ENCODE measurements around the gene GDPD2.

GDPD2 gene

DNA sequence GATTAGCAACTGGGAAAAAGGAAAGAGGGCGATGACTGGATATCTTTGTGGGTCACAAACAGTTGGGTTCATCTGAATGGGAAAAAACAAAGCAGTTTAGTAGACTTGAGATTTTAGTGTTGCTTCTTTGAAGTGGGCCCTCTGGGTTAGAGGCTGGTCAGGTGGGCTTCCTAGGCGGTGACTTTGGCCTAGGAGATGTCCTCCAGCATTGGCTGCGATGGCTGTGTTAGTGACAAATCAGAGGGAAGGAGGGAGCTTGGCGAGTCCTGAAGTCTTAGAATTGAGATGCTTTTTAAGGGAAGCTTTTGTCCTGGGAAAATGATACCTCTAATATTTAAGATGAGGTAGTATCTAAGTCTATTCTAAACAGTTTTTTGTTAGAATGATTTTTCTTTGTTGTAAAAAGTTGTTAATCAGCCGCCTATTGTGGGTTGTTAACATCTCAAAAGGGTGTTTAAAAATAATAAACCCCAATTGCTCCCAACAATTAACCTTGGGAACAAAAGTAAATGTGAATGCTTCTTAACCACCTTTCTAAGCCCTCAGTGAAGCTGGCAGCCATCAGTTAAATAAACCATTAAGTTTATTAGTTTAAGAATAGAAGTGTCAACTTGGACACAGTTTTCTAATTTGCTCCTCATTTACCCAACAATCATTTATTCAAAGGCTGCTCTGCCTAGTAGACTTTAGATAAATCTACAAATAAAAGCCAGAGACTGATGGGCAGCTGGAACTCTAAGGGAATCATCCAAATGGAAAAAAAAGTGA is 53.2 kb downstream of the GDPD2 start:
- no peak for DNase-seq (ENCODE audit: low spot score)

DNA sequence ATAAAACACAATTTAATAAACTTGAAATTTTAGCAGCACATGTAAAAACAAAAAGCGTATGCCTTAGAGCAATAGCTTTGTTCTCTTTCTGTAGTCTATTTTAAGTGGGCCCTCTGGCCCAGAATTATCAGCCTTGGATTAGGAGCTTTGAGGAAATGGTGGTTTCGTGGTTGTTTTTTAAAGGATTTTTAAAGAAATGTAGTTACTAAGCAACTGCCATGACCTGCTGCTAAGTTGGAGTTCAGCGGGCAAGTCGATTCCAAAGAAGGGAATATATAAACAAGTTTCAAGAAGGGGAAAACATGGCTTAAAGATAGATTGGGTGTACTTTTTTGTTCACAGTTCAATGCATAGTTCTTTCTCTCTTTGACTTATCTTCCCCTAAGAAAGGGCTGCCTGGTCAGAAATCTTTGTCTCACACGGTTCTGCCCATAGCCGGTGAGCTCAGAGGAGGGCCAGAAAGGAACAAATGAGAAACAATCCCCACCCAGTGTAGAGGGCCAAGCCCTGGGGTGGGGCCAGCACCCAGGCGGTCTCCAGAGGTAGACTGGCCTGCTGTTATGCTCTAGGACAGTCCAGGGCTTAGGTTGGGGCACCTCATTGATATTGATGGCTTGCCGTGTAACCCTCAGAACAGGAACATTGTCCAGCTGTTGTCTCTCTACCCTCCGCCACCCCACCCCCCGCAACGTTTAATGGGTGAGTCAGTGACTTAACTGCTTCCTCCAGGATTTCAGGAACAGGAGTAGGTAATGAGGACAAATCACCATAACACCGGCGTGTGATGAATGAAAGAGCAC is 54.0 kb downstream of the GDPD2 start:
- no peak for DNase-seq (ENCODE audit: low spot score)

DNA sequence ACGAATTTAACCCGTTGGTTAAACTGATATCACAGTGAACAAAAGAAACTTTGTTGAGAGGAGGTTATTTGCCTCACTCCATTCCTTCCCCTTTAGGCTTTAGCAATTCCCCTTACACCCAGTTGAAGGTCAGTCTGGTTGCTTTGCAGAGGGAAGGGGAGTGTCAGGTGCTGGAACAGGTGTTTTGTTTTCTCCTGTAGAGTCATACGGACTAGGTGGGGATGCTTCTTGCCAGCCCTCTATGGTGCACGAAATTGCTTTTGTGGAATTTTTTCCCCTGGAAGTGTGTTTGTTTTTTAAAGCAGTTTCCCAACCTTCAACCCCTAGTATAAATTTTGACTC is 54.6 kb downstream of the GDPD2 start:
- DNase-seq (ENCODE audit: low spot score): no peak

DNA sequence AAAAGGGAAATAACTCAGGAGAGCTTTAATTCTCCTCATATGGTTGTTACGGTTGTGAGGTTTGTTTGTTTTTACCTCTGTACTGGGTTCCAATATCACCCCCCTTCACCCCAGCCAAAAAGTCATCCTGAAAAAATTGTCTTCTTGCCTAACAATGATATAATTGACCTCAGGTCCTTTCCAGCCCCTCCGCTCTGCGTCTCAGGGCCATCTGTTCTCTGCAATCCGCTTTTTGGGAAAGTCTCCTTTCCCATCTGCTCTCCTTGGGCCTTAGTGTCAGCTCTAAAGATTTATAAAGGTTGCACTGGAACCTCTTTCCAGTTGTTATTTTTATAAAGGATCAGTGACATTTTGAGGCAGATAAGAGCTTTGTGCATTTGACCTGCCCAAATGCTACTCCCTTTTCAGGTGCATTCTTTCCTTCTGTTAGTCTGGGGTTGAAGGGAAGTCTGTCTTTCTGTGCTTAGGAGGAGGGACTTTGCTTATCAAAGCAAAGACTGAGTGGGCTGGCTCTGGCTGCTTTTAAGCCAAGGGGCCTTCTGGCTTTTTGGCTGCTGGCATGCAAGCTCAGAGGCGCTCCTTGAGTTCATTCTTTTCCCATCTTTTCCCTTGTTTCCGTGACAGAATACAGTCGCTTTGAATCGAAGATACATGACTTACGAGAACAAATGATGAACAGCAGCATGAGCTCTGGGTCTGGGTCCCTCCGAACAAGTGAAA is 55.6 kb downstream of the GDPD2 start:
- no peak for DNase-seq (ENCODE audit: low spot score)

DNA sequence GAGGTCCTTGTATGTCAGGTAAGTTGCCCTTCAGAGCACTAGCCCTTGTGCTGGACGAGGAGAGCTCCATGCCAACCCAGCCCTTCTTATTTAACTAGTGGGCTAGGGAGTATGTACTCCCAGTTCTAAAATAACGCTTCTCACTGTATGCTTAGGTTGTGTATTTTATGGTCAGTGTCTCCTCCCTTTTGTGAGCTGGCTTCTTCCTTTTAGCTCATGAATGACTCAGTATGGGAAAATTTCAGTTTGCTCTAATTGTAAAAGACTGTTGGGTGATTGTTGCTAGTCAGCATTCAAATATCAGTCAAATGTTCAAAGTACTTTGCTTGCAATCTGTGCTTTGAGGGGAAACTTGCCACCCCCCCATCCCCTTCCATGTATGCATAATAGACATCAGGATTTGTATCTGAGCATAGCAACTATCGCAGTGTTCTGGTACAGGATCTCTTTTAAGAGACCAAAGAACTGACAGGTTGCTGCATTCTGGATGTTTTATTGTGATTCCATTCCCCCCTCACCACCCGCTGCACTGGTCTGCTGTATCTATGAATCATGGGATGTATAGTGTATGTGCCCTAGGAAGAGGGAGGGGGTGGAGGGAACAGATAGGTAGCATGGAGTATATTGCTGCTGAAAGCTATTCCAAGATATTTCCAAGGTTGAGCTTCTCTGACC is 56.3 kb downstream of the GDPD2 start:
- DNase-seq (ENCODE audit: low spot score): peak; percentile 10

DNA sequence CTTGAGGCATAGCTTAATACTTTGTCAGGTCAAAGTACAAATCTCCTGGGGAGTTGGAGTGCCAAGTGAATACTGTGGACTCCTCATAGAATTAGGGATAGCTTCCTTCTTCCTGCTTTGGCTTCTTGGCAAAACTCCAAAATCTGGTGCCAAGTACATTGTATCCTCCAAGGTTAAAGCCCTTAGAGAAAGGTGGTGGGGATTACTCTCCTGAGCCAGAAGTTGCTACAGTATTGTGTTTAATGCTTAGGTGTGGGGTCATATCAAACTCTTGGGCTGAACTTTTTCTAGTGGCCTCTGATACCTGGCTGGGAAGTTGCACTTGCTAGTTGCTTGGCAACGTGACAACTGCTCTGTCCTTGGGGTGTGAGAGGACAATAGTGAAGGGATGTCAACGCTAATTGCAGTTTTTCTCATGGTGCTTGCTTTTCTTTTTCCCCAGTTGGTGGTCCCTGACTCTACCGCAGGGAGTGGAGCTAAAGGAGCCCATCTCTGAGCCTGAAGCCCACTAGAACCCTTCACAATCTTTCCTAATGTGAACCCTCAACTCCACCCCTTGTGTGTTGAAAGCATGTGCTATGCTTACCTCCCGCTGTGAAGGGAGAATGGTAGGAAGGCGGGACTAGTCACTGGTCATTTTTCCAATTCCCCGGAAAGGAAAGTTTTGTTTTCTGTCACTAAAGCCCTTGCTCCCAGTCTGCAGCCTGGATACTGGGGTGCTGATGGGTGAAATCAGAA is 57.0 kb downstream of the GDPD2 start:
- DNase-seq (ENCODE audit: low spot score): no peak

DNA sequence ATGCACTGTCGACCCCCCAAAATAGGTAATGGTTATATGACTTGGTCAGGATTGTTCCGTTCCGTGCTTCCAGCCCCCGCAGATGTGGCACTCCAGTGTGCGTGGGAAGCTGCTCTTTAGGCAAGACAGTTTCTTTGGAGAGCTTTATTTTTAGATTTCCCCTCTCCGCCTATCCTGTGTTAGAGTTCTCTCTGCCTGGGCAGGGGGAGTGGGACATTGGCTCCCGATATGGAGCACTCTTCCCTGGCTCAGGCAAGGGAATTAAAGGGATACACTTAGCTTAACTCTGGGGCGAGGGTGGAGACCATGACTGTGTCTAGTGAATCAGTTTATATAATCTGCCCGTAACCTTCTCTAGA is 57.5 kb downstream of the GDPD2 start:
- DNase-seq (ENCODE audit: low spot score): no peak

DNA sequence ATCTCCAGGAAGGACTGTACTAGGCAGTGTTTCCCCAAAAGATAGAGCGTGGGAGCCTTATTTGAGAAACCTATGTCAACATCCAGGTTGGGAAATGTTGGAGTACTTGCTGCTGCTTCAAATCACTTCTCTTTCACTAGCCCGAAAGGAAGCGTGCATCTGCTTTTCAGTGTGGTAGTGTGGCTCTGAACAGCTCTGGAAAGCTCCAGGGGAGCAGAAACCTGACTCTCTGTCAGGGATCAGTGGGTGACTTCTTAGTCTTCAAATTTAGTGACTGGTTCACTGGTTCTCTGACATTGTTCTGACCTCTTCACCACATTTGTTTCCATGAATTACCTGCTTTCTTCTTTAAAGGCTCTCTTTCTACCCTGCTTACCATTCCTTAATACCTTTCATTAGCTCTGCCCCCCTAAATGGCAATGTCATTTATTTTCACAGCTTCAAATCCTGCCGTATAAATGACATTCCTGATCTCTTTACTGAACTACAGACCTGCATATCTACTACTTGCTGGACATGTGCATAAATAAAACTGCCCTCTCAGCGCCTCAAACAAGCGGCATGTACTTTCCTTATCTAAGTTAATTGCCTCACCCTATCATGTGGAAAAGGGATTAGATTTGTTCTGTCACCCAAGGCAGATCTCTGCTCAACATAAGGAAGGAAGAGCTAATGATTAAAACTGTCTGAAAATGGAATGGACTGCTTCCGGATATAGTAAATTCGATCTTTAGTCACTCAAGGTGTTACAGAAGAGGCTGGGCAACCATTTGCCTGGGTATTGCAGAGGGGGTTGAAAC is 58.6 kb downstream of the GDPD2 start:
- DNase-seq (ENCODE audit: low spot score): no peak

DNA sequence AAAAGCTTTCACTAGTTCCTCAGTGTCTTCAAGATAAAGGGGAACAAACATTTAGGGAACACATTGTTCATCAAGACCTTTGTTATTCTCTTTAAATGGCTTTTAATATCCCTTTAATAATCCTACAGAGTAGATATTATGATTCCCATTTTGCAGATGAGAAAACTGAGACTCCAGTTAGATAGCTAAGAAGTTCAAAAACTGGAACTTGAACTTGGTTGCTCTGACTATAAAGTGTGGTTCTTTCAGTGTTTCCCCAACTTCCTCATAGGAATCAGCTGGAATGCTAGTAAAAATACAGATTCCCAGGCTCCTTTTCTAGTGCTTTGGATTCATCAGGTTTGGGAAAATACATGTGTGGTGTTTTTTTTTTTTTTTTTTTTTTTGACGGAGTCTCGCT is 59.2 kb downstream of the GDPD2 start:
- DNase-seq (ENCODE audit: low spot score): no peak

Measured in kidney capillary endothelial cell (primary cell).